Kidney tubule cell (primary cell): ENCODE results near the gene B4GALT3.

Experiments
- DNase-seq: peaks from one replicate; pipeline ENCODE4 v3.0.0-alpha.2; 2018; ENCODE audit warnings: low spot score

Gene B4GALT3

DNA sequence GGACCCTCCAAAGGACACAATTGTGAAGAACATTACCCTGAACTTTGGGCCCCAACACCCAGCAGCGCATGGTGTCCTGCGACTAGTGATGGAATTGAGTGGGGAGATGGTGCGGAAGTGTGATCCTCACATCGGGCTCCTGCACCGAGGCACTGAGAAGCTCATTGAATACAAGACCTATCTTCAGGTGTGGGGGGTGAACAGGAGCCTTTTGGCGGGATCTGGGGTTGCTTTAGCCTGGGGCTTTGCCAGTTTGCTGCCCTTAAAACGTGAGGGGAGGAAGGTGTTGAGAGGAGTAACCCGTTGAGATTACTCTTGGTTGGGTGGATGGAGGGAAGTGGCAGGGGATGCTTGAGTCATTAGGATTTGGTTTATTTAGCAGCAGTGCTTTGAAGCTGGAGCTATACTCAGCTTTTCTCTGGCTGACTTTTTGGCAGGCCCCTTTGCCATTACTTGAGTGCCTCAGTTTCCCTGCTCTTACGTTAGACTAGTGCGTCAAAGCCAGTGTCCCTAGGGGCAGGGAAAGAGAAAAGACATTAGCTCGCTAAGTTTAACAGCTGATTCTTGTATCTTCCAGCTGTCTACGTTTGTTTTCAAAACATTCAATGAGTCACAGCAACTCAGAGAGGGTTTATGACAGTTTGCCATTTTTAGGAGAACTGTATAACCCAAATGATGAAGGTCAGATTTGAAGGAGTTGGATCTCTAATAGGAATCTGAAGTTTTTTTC, 29.3 kb upstream of the B4GALT3 start:
- DNase-seq: no peak

DNA sequence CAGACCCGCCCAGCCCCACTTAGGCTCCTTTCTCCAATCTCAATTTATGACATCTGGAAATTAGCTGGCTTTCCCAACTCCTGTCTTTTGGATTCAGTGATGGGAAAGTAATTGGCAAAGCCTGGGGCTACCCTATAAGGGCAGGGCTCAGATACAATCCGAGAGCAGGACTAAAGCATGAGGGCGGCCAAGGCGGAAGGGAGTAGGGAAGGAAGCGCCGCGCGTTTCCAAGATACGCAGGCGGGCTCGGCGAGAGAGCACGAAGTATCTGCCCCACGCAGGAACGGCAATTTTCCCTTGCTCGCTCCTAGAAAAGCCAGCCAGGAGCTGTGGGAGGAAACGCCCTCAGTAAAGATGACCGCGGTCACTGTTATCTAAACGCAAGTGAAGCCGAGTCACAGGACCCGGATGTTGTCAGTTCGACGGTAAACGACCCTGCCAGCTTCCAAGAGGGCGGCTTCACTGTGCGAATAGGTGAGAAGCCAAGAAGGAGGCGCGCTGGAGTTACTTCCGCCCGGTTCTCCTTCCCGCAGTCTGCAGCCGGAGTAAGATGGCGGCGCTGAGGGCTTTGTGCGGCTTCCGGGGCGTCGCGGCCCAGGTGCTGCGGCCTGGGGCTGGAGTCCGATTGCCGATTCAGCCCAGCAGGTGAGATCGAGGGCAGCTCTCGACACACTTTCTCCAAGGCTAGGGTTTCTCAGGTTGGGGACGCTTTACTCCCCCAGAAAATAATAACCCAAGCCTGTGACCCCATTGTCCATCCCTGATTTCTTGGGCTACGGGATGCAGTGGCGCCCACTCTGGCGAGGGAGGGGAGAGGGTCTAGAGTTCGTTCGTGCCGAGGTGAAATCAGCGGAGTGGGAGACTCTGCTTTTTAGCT, 24.8 kb upstream of the B4GALT3 start, which contains the start of gene NDUFS2:
Gene NDUFS2 (plus strand): TSS at position 532 of the 877 bp plus-strand sequence. CDS start 19 bp downstream, at position 551.
- peak; percentile 99 for DNase-seq

DNA sequence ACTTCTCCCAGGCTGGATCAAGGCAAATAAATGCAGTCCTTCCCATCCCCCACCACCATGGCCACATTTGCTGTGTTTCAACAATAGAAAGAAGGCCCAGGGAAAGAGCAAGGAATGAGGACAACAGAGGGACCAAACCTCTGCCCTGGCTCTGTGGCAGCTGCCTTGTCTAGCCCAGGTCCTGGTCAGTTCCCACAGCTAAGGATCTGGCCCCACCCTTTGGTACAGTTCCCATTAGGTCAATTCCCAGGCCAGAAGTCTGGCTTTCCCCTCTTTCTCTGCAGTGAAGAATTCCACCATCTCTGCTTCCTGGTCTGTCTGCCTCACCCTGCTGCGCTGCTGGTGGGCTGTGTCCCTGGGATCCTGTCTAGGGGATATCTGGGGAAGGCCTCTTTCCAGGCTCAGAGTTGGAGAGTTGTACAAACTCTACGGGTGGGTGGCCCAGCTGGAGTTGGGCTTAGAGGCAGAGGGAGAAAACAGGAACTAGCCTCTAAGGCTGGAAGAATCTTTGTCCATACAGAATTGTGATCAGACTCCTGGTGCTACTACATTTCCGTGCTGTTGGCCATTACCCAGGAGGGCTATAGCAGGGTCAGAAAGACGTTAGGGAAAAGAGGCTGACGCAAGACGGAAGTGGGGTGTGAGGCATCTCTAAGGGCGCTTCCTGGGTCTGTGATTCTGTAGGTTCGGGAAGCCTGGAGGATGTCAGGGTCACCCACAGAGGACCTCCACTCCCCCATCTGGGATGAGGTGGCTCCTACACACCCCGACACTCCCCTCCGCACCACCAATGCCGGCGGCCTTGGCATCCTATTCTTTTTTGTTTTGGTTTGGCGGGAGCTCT, 23.9 kb upstream of the B4GALT3 start:
- DNase-seq: no peak

DNA sequence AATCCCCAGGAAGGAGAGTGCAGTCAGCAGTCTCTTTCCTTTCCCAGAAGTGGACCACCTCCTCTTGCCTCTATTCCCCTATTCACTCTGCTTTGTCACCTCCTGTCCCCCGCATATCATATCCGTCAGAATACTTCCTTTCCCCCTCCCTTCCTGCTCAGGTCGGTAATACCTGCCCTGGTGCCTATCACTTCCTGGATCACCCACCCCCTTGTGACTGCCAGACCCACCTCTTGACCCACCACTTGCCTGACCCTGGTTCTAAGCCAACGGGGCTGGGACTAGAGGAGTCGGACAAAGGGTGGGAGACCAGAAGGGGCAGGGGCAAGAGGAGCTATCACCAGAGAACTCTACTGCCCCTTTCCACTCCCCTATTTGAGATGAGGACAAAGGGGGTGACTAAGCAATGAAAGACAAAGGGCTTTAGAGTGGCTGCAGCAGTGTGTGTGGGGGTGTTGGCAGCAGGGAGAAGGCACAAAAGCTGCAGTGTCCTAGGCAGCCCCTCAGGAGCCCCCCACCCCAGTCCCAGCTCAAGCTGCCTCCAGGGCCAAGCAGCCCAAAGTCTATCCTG, 23.2 kb upstream of the B4GALT3 start:
- DNase-seq: no peak

DNA sequence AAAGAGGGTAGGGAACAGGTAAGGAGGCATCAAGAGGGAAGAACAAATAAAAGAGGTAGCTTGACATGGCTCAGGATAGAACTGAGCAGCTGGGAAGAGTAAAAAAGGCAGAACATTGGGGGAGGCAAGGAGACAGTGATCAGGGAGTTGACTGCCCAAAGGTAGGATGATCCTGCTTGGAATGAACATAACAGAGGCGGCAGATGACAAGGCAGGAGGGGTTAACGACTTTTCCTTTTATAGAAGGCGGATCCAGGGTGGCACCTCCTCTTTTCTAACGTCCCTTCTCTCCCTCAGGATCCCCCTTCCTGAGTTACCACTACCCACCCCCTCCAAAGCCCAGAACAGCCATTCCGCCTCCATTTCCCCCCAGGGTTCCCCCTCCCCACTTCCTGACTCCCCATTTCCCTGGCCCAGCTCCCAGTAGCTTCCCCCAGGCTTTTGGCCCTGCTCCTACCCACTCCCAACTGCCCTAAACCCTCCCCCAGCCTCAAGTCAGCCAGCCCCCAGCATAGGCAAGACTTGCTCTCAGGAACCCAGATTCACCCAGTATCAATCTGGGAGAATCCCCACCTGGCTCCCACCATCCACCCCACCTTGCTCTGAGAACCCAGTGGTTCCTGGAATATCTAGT, 22.3 kb upstream of the B4GALT3 start:
- DNase-seq: no peak

DNA sequence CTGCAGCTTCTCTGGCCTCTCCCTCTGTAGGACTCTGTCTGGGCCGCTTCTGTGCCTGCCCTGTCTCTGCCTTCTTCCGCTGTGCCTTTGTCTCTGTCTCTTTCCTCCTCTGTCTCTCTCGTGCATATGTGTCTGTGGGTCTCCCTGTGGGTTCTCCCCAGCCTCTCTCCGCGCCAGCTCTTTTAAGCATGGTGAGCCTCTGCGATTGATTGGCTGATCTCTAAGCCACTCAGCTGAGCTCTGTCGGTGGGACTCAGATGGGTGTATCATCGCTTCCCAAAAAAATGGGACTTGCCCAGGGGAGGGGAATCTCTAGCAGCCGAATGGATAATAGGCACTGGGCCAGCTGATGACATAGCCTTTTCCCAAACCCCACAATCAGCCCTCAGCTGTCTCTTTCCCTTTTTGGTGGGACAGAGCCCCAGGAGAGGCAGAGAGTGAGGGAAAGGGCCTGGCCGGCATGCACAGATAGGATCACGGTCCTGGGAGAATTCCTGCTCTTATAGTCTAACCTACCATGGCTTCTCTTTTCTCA, 21.7 kb upstream of the B4GALT3 start, which contains the start of gene ADAMTS4:
Gene ADAMTS4 (minus strand): TSS at position 158 of the 535 bp plus-strand sequence. CDS start 427 bp downstream, outside the sequence.
- DNase-seq: no peak

DNA sequence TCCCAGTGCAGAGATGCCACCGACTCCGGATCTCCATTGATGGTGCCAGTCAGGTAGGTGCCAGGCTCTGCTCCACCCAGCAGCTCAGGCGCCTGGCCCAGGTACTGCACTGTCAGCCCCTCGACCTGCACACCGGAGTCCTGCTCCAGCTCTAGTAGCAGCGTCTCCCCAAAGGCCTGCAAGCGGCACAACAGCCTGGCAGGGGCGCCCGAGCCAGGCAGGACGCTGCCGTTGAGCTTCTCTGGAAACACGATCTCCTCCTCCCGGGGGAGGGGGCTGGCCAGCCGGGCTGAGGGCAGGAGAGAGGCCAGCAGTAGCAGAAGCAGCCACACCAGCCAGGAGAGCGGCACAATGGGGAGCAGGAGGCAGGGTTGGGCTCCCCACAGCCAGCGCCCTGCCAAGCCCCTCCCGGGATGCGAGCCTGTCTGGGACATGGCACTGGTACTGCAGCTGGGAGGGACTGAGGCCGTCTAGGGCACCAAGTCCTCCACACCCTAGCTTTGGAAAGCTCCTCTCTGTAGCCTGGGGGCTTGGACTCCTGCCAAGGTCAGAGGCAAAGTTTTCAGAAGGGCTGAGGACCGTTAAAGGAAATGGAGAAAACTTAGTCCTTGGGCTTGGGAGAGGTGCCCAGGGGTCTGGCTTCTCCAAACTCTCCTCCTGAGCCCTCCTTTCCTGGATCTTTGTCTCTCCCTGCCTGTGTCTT, 21.0 kb upstream of the B4GALT3 start:
- DNase-seq: no peak

DNA sequence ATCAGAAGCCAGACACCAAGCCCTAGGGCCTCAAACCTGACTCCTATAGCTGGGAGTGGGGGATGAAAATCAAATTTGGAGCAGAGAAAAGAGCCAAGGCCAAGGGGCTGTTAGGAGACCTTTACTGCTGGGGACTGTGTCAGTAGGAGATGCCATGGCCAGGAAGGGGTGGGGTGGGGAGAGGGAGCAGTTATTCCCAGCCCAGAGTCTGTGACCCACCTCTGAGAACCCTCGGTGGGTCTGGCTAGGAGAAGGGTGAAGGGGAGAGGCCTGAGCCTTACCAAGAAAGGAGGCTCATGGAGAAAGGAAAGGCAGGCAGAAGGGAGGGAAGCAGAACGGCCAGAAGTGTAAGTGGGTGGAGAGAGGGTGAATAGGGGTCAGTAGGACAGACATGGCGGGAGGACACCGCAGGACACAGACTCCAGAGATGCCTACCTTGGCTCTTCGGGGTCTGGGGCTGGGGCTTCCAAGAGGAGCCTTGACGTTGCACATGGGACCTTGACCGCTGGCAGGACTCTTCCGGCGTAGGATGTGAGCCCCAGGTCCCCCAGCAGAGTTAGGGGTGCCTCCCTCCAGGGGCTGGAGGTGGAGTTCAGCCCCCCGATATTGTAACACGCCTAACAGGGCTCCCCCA, 20.4 kb upstream of the B4GALT3 start:
- no peak for DNase-seq

DNA sequence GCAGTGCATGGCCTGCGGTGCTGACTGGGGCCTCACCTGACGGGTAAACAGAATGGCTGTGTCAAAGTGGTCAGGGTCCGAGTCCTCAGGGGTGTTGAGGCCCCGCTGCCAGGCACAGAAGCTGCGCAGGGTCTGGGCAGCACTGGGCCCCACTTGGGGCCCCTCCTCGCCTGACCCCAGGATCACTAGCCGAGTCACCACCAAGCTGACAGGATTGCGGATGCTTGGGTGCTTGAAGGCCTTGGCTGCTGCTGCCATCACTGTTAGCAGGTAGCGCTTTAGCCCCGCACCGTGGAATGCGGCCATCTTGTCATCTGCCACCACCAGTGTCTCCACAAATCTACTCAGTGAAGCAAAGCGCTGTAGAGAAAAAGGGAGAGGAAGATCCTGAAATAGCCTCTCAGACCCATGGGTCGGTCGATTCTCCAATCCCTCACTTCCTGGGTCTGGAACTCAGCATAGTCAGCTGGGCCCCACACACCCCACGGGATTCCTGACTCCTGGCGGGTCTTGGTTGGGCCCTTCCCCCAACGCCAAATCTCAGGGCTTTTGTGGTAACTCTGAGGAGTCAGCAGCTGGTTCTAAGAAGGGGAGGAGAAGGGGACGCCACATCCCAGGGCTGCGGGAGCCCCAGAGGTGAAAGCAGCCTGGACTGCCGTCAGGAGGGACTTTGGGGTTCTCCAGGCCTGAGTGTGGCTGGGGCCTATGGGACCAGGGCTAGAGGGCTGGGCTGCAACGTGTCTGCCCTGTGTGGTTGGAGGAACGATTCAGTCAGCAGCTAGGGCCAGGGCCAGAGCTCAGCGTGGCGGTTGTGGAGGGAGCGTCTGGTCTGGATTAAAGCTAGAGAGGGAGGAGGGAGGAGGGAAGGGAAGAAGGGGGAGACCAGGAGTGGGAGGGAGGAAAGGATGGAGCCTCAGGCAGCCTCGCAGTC, 19.5 kb upstream of the B4GALT3 start:
- DNase-seq: no peak

DNA sequence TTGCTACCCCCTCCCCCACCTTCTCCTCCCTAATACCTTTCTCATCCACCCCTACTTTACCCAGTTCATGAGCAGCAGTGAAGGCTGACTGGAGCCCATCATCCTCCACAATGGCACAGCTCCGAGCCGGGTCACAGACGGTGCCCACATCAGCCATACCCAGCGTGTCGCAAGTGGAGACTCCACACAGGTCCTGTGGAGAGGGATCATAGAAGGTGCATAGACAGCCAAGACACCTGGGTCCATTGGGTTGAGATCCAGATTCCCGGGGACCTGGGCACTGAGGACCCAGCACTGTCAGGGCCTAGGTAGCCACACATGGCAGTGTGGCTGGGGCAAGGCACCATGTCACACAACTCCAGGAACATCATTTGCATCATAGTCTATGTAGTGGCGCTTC, 18.8 kb upstream of the B4GALT3 start:
- no peak for DNase-seq

DNA sequence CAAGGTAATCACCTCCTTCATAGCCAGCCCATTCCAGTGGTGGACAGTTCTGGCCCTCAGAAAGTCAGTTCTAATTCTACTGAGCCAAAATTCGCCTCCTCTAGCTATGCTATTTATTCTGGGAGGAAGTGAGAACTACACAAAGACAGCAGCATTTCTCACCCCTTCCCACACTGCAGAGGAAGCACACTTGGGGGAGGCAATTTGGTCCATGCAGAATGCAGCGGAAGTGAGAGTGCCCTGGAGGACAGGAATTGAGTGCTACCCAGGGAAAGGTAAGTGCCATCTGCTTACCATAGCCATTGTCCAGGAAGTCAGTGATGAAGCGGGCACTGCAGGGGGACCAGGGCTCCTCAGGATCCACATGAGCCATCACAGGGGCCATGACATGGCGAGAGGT, 17.9 kb upstream of the B4GALT3 start:
- DNase-seq: no peak

DNA sequence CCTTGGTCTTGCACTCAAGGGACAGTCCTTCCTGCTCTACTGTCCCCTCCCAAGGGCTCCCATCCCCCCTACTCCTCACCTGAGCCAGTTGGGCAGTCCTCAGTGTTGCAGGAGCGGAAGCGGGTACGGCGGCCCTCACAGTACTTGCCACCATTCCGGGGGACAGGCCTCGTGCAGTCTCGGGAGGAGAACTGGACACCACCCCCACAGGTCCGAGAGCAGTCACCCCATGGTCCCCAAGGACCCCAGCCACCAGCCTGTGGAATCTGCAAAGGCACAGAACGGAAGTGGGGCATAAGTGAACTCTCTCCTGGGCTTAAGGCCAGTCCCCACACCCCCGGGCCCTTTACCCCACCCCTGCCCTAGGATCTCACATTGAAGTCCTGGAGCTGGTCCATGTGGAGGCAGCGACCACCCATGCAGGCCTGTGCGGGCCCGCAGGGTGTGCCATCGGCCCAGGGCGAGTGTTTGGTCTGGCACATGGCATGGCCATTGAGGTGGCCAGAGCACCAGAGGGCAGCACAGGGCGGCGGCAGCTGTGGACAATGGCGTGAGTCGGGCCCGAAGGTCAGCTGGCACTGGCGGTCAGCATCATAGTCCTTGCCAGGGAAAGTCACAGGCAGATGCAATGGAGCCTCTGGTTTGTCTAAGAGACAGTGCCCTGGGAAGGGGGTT, 16.4 kb upstream of the B4GALT3 start:
- DNase-seq: peak; percentile 16

DNA sequence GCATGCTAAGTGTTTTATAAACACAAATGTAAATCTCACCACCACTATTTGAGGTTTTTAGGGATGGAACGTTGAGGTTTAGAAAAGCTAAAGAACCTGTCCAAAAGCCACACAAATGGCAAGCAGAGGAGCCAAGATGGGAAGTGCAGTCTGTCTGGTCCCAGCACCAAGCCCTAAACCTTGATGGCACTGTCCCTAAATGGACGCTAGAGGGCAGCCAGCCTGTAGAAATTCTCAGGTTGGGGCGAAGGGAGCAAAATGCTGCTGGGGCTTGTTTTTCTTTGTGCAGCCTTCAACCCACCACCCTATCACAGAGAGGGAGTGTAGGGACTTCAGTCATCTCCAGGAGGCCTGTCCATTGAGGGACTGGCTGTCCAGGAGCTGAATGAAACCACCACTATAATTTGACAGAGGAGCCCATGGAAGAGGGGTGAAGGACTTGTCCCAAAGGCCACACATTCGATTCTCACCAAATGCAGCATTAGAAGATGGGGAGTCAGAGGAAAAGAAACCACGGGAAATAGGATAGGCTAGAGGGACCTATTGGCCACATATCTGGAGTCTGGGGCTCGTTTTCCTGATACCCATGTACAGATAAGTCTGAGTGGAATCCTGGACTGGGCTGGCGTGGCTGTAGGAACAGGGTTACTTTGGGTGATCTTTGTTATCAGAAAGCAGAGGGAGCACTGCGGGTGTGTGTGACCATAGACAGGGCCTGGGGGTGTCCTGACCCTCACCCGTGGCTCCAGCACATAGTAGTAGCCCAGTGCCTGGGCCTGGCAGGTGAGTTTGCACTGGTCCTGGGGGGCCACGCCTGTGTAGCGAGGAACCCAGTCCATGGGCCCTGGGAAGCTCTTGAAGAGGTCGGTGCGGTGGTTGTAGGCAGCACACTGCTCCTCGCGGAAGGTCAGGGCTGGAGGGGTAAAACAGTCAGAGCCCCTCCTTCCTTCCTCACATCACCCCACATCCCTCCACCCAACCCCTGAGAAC, 15.5 kb upstream of the B4GALT3 start:
- DNase-seq: peak; percentile 72

DNA sequence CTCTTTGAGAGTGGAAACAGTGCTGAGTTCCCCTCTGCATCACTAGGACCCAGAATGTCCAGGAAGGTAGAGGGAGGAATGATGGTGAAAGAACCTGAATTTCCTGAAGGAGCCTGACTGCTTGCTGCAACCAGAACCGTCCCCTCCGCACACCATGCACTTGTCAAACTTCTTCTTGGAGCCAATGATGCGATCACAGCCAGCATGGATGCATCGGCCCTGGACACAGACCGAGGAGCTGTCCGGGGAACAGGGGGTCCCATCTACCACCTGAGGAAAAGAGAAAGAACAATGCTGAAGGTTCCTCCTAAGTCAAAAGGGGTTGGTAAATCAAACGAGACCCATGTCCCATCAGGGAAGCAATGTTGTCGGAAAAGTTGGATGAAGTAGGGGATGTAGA, 14.7 kb upstream of the B4GALT3 start:
- DNase-seq: no peak

DNA sequence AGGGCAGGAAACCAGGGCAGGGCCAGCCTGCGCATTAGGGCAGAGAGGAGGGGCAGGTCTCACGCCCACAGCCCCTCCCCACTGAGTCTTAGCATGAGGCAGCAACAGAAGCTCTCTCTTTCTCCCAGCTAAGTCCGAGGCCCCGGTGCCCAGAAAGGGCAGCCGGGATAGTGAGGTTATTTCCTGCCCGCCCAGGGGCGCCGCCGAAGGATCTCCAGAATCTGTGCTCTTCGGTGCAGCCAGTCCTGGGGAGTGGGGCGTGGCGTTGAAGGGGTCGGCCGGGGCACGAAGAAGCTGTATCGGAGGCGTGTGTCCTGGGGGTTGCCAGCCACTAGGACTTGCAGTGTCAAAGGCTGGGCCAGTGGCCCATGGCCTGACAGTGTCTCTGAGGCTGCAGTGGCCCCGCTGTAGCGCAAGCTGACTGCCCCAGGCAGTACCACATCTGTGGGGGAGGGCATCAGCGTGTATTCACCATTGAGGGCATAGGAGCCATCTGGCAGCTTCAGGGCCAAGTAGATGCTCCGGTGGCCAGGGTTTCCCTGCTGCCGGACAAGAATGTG, 13.7 kb upstream of the B4GALT3 start:
- DNase-seq: no peak

DNA sequence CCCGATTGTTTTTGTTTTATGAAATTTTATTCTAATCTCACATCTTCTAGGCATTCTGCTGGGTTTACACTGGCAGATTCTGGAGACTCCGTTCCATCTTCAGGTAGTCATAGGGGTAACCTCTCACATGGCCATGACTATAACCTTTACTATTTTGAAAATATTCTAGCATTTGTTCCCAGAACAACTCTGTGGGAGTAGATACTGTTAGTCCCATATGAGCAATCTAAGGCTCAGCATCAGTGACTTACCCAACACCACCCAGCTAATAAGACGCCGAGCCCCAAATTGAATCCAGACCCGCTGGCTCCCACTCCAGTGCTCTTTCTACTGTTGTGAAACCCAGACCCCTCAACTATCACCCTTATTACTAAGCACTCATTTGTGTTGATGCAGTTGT, 11.7 kb upstream of the B4GALT3 start:
- DNase-seq: no peak

DNA sequence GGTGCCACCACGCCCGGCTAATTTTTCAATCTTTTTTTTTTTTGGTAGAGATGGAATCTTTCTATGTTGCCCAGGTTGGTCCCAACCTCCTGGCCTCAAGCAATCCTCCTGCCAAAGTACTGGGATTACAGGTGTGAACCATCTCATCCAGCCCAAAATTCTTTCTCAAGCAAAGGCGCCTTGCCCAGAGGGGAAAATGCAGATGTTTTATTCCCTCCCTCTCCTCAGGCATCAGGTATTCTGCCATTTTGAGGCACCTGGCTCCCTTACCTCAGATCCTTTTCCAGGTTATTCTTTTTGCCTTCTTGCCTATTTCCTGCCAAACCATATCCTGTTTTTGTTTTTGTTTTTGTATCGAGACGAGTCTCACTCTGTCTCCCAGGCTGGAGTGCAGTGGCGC, 11.1 kb upstream of the B4GALT3 start:
- no peak for DNase-seq
